Mucosa of stomach (tissue), 1 donor: Measurements from ENCODE around the gene LDLRAD4.

Experiments used
- H3K27me3 ChIP-seq: one replicate; pipeline ENCODE4 v1.7.0; 2013; ENCODE audit warnings: mild to moderate bottlenecking, low read length; ENCODE audit not compliant: control insufficient read depth, insufficient read depth
- H3K36me3 ChIP-seq: one replicate; pipeline ENCODE4 v1.7.0; 2013; ENCODE audit warnings: low read length; ENCODE audit not compliant: control insufficient read depth, insufficient read depth
- H3K4me1 ChIP-seq: one replicate; pipeline ENCODE4 v1.7.0; 2013; ENCODE audit warnings: mild to moderate bottlenecking, low read length; ENCODE audit not compliant: control insufficient read depth, insufficient read depth
- H3K4me3 ChIP-seq: one replicate; pipeline ENCODE4 v1.7.0; 2013; ENCODE audit warnings: low read length
- H3K9ac ChIP-seq: one replicate; pipeline ENCODE4 v1.7.0; 2013; ENCODE audit warnings: mild to moderate bottlenecking, low read length, moderate library complexity
- H3K9me3 ChIP-seq: one replicate; pipeline ENCODE4 v1.7.0; 2013; ENCODE audit warnings: mild to moderate bottlenecking, low read length, moderate library complexity; ENCODE audit not compliant: control insufficient read depth
- donor health status: Pancreatic carcinoma.

Gene LDLRAD4

DNA sequence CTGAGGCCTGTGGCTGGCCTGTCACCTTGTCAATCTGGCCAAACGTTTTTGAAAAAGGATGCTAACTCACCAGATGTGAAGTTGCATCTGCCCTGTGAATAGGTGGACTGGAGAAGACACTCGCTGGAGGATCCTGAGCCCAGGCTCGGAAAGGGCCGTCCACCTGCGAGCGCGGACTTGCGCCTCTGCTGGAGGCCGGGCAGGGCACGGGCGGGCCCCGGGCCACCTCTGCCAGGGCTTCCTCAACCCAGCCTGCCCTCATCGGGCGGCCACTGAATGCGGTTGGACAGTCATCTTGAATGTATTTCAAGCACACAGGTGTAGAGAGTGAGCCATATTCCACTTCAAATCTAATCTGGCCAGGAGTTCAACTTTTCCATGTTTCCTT is 423.9 kb downstream of the LDLRAD4 start:
- H3K27me3 ChIP-seq, result peaks cover 12% of the 10 kb centered on the region
- no peak overlapping the region for H3K4me3 ChIP-seq
- H3K9ac ChIP-seq, result no peak overlapping the region
- no peaks in the 10 kb centered on the region for H3K4me1 ChIP-seq
- H3K9me3 ChIP-seq, result no peaks in the 10 kb centered on the region
- H3K36me3 ChIP-seq, result no peaks in the 10 kb centered on the region

- no peak overlapping the region for H3K9ac ChIP-seq
- no peaks in the 10 kb centered on the region for H3K9me3 ChIP-seq
- no peaks in the 10 kb centered on the region for H3K4me1 ChIP-seq
- H3K27me3 ChIP-seq, result peaks cover 12% of the 10 kb centered on the region
- H3K4me3 ChIP-seq, result no peak overlapping the region
- no peaks in the 10 kb centered on the region for H3K36me3 ChIP-seq
Observed at GRCh38 chr18:13643261-13643751, 424.7 kb downstream of the LDLRAD4 start.

DNA sequence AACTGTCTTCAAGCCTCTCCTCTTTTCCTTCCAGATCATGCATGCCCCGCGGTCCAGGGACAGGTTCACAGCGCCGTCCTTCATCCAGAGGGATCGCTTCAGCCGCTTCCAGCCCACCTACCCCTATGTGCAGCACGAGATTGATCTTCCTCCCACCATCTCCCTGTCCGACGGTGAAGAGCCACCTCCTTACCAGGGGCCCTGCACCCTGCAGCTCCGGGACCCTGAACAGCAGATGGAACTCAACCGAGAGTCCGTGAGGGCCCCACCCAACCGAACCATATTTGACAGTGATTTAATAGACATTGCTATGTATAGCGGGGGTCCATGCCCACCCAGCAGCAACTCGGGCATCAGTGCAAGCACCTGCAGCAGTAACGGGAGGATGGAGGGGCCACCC is 426.5 kb downstream of the LDLRAD4 start:
- no peak overlapping the region for H3K4me3 ChIP-seq
- no peaks in the 10 kb centered on the region for H3K36me3 ChIP-seq

DNA sequence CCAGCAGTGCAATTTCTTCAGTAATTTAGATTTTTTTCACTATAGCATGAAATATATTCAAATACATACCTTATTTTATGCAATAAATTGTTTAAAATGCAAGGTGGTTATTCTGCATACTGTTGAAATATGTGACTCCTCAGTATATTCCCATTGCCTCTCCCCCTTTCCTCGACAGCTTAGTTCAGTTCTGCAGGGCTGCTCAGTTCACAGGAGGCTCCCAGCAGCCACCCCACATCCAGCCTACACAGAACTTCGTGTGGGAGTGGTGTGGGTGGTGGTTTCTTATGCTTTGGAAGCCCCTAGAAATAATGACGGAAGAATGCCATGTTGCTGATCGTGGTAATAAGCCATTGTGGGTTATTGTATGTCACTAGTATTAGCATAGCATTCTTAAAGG is 428.1 kb downstream of the LDLRAD4 start:
- H3K9ac ChIP-seq, result no peak overlapping the region
- H3K9me3 ChIP-seq, result no peaks in the 10 kb centered on the region
- H3K36me3 ChIP-seq, result no peaks in the 10 kb centered on the region
- H3K4me1 ChIP-seq, result no peaks in the 10 kb centered on the region
- H3K27me3 ChIP-seq, result peaks cover 11% of the 10 kb centered on the region
- no peak overlapping the region for H3K4me3 ChIP-seq

More for the DNA sequence above, 426.5 kb downstream of the LDLRAD4 start:
- H3K27me3 ChIP-seq, result peaks cover 12% of the 10 kb centered on the region
- no peak overlapping the region for H3K9ac ChIP-seq
- no peaks in the 10 kb centered on the region for H3K9me3 ChIP-seq
- H3K4me1 ChIP-seq, result no peaks in the 10 kb centered on the region

DNA sequence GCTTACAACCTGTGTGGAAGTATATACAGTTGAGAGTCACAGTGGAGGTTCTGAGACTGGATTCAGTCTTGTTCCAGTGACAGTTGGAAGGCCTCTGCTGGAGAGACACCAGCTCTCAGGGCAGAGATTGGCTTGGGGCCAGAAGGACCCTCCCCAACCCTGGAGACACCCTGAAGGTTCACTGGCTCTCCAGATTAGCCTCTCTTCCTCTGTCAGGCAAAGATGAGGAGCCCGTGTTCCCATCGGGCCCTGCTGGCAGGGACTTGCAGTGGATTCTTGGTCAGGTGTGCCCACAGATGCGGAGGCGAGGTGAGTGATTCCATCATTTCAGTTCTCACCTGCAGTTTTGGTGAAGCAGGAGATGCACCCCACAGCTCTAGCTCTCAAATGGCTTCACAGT is 429.2 kb downstream of the LDLRAD4 start:
- H3K4me1 ChIP-seq, result no peaks in the 10 kb centered on the region
- no peak overlapping the region for H3K4me3 ChIP-seq
- no peaks in the 10 kb centered on the region for H3K27me3 ChIP-seq
- H3K36me3 ChIP-seq, result no peaks in the 10 kb centered on the region
- no peak overlapping the region for H3K9ac ChIP-seq
- no peaks in the 10 kb centered on the region for H3K9me3 ChIP-seq

DNA sequence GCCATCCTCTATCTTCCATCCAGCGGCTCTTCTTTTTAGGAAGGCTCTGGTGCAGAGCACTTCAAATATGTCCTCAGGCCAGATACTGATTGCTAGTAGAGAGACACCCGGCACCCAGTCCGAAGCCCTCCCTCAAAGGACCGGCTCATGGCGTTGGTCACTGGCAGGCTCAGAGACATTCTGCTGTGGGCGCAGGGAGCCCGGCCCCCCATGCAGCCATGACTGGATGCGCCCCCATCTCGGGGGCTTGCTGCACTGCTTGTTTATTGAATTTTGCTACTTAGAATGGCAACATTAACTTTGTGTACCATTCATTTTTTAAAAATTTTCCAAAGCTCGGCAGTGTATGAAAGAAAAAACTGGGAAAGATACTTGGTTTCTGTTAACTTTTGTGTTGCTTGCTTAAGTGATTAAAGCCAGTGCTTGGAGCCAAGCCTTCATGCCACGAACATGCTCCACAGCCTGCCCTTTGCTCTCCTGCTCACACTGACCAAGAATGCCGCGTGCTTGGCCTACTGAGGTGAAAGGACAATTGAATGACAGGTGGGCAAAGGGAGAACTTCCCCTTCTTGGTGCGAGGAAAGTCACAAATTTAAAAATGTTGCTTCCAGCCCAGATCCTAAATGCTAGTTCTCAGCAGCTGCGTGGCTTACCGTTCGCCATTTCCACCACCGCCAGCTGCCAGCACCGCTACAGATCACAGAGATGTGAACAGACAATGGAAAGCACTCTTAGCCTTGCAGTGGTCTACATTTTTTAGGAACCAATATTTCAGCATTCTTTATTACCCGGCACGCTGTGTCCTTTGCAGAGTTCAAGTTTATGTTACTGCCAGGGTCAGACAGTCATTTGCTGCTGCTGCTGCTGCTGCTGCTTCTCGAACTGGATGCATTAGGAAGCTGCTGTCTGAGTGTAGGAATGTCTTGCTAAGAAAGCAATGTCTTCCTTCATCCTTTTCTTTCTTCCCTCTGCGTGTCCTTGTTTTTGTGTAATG is 431.1 kb downstream of the LDLRAD4 start:
- Histone ChIP-seq H3K4me1 (no peaks in the 10 kb centered on the region), H3K9ac (no peak overlapping the region), H3K27me3 (no peaks in the 10 kb centered on the region), H3K9me3 (no peaks in the 10 kb centered on the region), H3K4me3 (no peak overlapping the region), H3K36me3 (no peaks in the 10 kb centered on the region)

DNA sequence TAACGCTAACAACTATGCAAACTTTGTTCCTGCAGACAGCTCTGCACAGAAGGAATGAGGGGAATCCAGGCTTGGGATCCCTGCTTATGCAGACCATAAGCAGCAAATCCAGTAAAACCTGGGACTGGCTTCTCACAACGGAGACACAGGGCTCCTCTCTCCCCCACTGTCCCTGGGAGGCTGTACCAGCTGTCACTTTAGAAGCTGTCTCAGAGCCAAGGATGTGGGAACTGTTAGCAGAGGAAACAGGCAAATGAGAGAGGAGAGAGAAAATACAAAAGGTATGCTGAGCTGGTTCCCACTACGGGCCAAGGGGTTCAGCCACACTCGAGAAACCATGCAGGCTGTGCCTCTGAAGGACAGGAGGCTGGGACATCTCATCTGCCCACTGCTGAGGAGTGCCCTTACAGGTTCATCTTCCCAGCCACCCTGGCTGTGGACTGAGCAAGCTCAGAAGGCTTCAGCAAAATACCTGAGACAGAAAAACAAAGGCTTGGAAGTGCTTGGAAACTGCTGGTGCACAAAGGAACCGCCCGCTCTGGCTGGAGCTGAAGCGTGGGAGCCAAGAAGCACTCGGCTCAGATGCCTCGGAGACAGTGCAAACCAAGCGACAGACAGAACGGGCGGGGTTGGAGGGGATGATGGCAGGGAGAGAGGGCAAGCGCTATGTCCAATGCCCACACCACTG is 435.3 kb downstream of the LDLRAD4 start:
- no peak overlapping the region for H3K4me3 ChIP-seq

GRCh38 chr18:13657974-13658373 is 439.4 kb downstream of the LDLRAD4 start:
- H3K27me3 ChIP-seq, result no peaks in the 10 kb centered on the region
- H3K9ac ChIP-seq, result no peak overlapping the region
- H3K36me3 ChIP-seq, result no peaks in the 10 kb centered on the region
- no peaks in the 10 kb centered on the region for H3K9me3 ChIP-seq
- H3K4me3 ChIP-seq, result no peak overlapping the region
- H3K4me1 ChIP-seq, result no peaks in the 10 kb centered on the region

More for the DNA sequence above, 435.3 kb downstream of the LDLRAD4 start:
- Histone ChIP-seq H3K9ac (no peak overlapping the region), H3K36me3 (no peaks in the 10 kb centered on the region), H3K4me1 (no peaks in the 10 kb centered on the region), H3K27me3 (no peaks in the 10 kb centered on the region), H3K9me3 (no peaks in the 10 kb centered on the region)

DNA sequence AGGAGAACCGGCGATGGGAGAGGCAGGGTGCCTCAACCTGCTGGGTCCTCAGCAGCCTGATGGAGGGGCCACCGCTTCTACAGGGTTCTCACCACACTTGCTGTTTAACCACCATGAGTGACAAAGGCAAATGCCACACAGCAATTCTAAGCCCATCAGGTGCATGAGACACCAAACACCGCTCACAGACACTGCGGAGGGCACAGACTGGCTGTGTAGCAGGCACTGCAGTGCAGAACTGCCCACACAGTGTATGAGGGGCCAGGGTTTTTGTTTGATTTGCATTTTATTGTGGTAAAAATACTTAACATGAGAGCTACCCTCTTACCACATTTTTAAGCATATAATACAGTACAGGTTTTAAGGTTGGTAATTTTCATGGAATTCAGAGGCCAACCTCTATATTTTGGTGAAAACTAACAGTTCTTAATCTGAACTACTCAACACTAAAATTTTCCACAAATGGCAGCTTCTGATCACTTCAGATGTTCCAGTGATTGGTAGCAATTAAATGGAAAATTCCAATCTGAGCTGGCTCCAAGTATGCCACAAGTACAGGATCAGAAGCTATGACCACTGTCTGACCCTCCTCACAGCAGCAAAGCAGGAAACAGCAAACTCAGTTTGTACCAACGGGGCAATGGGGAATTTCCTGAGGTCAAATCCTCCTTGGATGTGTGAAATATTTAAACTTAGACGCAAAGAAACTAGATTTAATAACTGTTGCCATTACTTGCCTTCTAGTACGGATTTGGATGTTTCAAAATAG is 440.1 kb downstream of the LDLRAD4 start:
- no peaks in the 10 kb centered on the region for H3K4me1 ChIP-seq
- H3K9me3 ChIP-seq, result no peaks in the 10 kb centered on the region

GRCh38 chr18:13660510-13660909 is 441.9 kb downstream of the LDLRAD4 start:
- H3K9ac ChIP-seq, result no peak overlapping the region
- H3K9me3 ChIP-seq, result no peaks in the 10 kb centered on the region
- no peak overlapping the region for H3K4me3 ChIP-seq
- H3K36me3 ChIP-seq, result no peaks in the 10 kb centered on the region
- H3K27me3 ChIP-seq, result no peaks in the 10 kb centered on the region
- H3K4me1 ChIP-seq, result no peaks in the 10 kb centered on the region

More for the DNA sequence above, 440.1 kb downstream of the LDLRAD4 start:
- Histone ChIP-seq H3K4me3 (no peak overlapping the region), H3K9ac (no peak overlapping the region), H3K27me3 (no peaks in the 10 kb centered on the region), H3K36me3 (no peaks in the 10 kb centered on the region)

GRCh38 chr18:13661051-13661778 is 442.7 kb downstream of the LDLRAD4 start:
- Histone ChIP-seq H3K27me3 (no peaks in the 10 kb centered on the region), H3K4me3 (no peak overlapping the region), H3K9ac (no peak overlapping the region), H3K4me1 (no peaks in the 10 kb centered on the region), H3K9me3 (no peaks in the 10 kb centered on the region), H3K36me3 (no peaks in the 10 kb centered on the region)
